HG02763 (cell line): ENCODE measurements around the gene ALX3.
"Not testable (repeated sequence)": the region's sequence is repeated elsewhere in the genome, so short reads cannot be mapped to it uniquely, and the experiment has no call there.

ENCODE experiments used
- ATAC-seq: cut with Tn5 transposase; IDR thresholded peaks from one replicate; pipeline ENCODE4 v1.9.1; 2021; ENCODE audit warnings: mild to moderate bottlenecking, moderate library complexity; ENCODE audit not compliant: unreplicated experiment

The ALX3 gene

DNA sequence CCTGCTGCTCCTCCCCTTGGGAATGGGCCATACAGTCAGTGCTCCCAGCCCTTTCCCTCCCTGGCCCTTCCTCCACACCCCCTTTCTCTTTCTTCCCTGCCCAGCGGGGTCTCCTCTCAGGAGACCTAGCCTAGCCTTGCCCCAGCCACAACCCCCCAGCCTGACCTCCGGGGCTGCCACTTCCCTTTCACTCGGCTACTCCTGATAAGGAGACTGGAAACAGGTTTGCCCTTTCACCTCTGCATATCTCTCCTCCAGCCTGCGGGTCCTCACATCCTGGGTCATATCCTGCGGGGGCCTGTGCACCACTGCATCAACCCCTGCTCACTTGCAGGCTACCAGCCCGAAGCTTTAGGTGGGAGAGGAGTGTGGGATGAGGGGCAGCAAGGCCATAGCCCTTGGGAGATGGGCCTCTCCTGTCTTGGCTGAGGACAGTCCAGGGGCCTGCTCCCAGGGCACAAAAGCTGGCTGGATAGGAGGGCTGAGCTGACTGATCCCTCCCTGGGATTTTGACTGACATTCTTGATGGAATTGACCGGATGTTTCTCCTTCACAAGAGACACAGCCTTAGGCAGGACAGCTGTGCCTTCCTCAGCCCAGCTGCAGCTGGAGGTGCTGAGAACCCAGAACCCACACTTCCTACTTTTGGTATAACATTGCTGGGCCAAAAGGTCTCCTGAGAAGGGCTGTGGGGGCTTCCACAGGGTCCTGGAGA is 19.2 kb upstream of the ALX3 start:
- no peak for ATAC-seq

DNA sequence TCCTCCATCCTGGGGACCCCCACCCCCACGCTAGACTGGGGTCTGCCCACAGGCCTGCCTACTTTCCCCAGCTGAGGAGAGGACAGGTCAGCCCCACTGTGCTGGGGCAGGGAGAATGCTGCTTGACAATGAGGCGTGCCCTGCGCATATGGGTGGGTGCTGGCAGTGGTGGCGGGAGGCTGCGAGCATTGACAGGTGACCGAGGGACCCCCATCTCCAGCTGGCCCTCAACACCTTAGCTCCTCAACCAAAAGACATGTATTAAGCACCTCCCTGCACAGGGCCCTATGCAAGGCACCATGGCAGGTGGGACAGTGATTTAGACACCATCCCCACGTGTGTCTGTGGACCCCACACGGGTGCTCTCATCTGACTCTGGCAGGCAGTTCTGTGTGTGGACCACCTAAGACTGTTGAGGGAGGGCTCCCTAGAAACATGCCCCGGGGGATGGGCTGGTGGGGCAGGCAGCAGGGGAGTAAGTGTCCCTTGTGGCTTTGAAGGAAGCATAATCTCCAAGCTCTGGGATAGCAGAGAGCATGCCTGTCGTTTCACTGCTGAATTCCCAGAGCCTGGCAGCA is 18.4 kb upstream of the ALX3 start:
- ATAC-seq = no peak

- ATAC-seq = no peak
These were observed 17.6 kb upstream of the ALX3 start for GRCh38 chr1:110087812-110088738.

GRCh38 chr1:110086961-110087360 is 16.5 kb upstream of the ALX3 start:
- no peak for ATAC-seq

- no peak for ATAC-seq
These were observed 15.2 kb upstream of the ALX3 start for GRCh38 chr1:110085671-110086070.

DNA sequence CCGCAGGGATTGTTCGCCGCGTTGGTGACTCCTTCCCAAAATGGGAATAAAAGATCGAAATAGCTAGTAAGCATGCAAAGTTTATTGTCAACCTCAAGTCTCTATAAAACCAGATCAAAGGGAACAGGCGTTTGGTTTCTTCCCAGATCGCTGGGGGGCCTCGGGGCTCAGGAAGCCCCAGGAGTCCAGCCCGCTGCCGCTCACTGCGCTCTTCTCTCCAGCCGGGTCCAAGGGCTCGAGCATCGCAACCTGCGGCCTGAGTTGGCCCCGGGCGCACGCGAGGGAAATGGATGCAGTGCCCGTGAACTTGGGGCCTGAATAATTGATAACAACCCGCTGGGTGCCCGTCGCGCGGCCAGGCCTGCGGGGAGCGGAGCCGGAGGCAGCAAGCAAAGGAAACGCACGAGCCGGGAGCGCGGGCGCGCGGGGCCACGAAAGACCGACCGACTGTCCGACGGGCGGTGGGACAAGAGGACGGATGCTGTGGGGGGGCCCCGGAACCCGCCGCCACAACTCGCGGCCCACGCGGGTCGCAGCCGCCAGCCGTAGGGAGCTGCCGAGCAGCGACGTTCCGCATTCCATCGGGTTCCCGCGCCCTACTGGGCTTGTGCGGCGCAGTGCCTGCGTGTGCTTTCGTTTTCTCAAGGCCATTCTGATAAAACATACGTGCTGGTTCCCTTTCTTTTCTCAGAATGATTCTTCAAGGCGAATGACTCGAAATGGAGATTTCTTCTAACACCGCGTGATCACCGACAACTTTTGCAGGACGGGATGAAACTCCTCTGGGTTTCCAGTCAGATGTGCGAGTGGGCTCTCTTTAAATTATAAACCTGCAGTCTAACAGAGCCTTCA is 14.0 kb upstream of the ALX3 start:
- no peak for ATAC-seq

DNA sequence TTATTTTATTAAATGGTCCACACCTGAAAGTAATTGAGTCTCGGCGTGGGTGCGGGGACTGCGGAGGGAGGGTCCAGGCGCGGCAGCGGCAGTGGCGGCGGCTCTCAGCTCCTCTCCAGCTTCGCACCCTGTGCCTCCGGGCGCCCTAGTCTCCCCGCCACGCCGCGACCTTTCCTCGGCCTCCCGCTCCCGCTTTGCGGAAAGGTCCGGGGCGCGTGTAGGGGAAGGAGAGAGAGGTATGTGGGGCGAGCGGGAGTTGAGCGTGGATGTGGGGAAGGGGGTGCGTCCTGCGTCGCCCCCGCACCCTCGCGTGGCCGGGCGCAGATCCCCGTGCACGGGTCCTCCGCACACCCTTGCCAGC is 13.4 kb upstream of the ALX3 start:
- no peak for ATAC-seq

DNA sequence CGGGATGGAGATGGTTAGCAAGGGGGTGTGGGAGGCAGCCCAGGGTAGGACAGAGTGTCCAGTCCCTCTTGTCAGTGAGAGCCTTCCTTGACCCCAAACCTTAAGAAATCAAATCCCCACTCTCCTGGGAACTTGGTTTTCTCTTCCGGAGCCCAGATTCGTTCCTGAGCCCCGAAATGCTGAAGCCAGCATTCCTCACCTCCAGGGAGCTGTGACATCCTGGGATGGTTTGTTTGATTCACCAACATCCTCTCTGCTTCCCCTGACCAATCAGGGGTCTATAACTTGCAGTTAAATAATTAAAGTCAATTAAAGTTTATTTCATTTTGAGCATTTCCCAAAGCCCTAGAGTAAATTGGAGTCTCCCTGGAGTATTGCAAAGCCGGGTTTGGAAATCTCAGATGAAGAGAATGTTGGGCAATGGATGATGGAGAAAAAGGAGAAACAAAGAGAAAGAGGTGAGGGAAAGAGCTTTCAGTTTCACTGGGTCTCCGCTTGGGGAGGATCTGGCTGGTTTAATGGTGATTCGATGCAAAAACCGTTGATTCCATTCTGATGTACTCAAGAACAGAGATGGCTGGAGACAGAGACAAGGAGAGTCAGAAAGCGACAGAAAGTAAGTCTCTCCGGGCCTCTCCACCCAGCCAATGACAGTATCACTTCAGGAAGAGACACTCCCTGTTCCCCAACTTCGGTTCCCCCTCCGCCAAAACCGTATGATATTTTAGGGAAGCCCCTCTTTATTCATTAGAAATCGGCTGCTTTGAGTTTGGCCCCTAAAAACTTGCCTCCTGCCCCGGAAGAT is 12.8 kb upstream of the ALX3 start:
- no peak for ATAC-seq

DNA sequence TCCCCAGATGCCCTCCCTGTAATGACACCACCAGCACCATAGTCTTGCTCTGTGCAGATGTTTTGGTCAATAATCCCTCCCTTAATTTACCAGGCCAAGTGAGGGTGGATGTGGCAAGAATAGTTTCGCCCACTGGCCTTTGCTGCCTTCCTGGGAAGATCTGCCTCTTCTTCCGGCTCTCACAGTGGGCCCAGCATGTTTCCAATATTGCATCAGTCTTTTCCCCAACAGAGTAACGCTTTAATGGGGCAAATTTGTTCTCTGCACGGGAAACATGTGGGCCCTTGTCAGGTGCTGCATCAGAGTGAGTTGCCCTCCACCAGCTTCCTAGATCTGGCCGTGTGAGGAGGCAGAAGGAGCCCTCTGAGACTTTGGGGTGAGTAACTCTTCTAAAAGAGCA is 12.0 kb upstream of the ALX3 start:
- ATAC-seq = no peak

DNA sequence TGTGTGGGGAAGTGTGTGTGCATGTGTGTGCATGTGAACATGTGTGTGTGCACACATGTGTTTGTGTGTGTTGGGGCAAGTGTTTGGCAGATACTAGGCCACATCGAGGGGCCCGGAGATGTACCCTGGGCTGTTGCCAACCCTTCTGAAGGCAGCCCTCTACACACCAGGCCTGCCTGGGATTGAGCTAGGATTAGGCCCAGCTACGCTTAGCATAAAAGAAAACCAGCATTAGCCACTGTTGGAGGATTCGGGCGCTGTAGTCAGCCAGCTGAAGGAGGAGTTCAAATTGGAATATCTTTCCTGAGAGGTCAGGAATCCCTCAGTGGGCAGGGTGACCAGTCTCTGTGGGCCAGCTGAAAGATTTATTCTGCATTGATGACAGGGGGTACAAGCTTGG is 10.6 kb upstream of the ALX3 start:
- ATAC-seq = no peak

- not testable (repeated sequence) for ATAC-seq
These were observed 9.5 kb upstream of the ALX3 start for GRCh38 chr1:110079995-110080394.

- no peak for ATAC-seq
These were observed 6.5 kb upstream of the ALX3 start for GRCh38 chr1:110076789-110077500.

DNA sequence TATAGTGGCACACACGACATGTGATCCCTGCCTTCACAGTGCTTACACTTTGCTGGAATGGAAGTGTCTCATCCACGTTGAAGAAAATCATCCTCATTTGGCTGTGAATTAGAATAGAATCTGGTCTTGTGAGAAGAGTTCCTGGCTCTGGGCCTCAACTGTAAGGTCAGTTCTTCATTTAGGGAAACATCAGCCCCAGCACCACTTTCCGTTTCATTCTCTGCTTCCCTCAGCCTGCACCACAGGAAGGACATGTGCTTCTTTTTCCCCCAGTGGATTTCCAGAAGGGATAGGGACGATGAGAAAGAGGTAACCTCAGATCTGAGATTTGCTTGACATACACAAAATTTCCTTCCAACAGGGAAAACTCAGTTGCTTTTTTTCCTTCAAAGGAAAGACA is 3.7 kb upstream of the ALX3 start:
- ATAC-seq = no peak

DNA sequence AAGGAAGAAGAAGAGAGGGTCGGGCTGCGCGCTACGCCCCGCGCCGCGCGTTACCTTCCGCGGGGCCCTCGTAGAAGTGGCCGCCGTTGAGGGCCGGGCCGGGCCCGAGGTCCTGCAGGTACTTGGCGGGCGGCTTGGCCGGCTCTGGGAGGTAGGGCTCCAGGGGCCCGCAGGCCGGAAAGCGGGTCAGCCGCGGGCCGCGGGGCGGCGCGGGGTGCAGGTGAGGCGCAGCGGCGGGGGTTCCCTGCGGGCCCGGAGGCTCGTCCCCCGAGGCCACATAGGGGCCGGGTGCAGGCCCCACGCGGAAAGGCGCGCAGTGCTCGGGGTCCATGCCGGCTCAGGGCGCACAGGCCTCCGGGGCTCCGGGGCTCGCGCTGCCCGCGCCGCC is 196 bp downstream of the ALX3 start:
- ATAC-seq = no peak

DNA sequence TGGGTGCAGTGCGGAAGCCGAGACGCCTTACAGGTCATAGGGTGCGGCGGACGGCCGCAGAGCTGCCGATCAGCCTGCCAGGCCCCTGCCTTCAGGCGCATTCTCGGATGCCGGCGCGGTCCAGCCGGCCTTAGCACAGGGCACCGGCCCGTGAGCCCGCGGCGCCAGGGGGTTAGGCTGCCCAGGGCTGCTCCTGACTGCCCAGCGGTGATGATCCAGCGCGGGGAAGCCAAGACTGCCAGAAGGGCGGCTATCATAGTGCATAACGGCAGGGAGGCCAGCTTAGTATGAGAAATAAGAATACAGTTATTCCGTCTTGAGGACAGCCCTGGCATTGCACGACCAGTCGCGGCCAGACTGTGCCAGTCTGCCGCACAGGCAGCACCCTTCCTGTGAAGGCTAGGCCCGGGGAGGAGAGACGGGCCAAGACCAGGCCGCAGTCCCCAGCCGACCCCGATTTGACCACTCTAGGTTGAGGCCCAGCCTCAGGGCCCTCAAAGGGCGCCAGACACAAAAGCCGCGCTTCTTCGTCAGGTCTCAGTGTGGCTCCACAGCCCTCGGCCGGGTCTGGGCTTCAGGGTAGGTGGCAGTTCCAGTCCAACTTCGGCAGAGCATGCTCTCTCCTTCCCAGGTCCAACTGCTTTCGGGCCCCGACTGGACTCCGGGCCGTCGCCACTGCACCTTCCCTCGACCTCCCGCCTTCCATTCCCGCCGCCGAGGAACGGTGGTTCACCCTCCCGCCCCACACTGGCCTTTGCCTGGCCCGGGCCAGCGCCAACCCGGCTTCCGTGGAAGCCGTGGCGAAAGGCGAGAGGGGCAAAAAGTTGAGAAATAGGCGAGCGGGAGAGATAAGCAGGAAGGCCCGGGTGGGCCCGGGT is 829 bp downstream of the ALX3 start:
- no peak for ATAC-seq

GRCh38 chr1:110068646-110069403 is 1.6 kb downstream of the ALX3 start:
- no peak for ATAC-seq

GRCh38 chr1:110067893-110068645 is 2.4 kb downstream of the ALX3 start:
- no peak for ATAC-seq
